OCI-LY3 (cell line): Measurements from ENCODE around the gene CPS1.

Source experiments
- H2AFZ ChIP-seq: fragments of 200-600, 300-600 bp; shearing (Covaris generic); 2 replicates; pipeline ENCODE4 v1.6.0; 2014; ENCODE audit warnings: antibody characterized with exemption, low read depth, low read length
- H3K27ac ChIP-seq: fragments of 200-600, 300-600 bp; sonication (generic); 2 replicates; pipeline ENCODE4 v1.5.1; 2014; ENCODE audit warnings: mild to moderate bottlenecking, low read length, moderate library complexity, mixed read lengths
- H3K27me3 ChIP-seq: fragments of 200-600, 300-600 bp; sonication (generic); 2 replicates; pipeline ENCODE4 v1.6.1; 2014; ENCODE audit warnings: low read depth, low read length, mixed read lengths
- H3K36me3 ChIP-seq: fragments of 200-600, 300-600 bp; sonication (generic); replicated peaks from 2 replicates; pipeline ENCODE3; 2014; ENCODE audit warnings: low read depth, low read length, mixed read lengths
- H3K4me1 ChIP-seq: fragments of 300-600, 200-600 bp; sonication (generic); 2 replicates; pipeline ENCODE4 v1.6.1; 2014; ENCODE audit warnings: low read length, mixed read lengths
- H3K4me2 ChIP-seq: fragments of 200-600, 300-600 bp; sonication (generic); 2 replicates; pipeline ENCODE4 v1.6.1; 2014; ENCODE audit warnings: low read length, mixed read lengths
- H3K4me3 ChIP-seq: fragments of 300-600, 200-600 bp; sonication (generic); 2 replicates; pipeline ENCODE4 v1.5.1; 2014; ENCODE audit warnings: antibody characterized with exemption, mild to moderate bottlenecking, low read length, moderate library complexity
- H3K79me2 ChIP-seq: fragments of 300-600, 200-600 bp; shearing (Covaris generic); 2 replicates; pipeline ENCODE4 v1.6.1; 2014; ENCODE audit warnings: mild to moderate bottlenecking, low read length, mixed read lengths
- H3K9ac ChIP-seq: fragments of 300-600, 200-600 bp; shearing (Covaris generic); 2 replicates; pipeline ENCODE4 v1.6.0; 2014; ENCODE audit warnings: mild to moderate bottlenecking, low read length, moderate library complexity
- H3K9me3 ChIP-seq: fragments of 200-600, 300-600 bp; shearing (Covaris generic); 2 replicates; pipeline ENCODE4 v1.6.1; 2014; ENCODE audit warnings: low read length, mixed read lengths; ENCODE audit not compliant: insufficient read depth
- H4K20me1 ChIP-seq: fragments of 200-600, 300-600 bp; sonication (generic); 2 replicates; pipeline ENCODE4 v1.6.1; 2016; ENCODE audit warnings: low read length, mixed read lengths; ENCODE audit not compliant: insufficient read depth
- CTCF ChIP-seq: fragments of 200-600, 300-600 bp; sonication (generic); IDR thresholded peaks from 2 replicates; pipeline ENCODE4 v1.5.1; 2014; ENCODE audit warnings: antibody characterized with exemption, low read length, low read depth
- EZH2phosphoT487 ChIP-seq: fragments of 200-600 bp; shearing (Covaris generic); IDR thresholded peaks from 2 replicates; pipeline ENCODE4 v1.6.1; 2018; ENCODE audit warnings: antibody characterized with exemption, mixed run types, low read depth

CPS1 gene

GRCh38 chr2:210540900-210541289 is 15.5 kb upstream of the CPS1 start:
- Histone ChIP-seq H2AFZ (no peak overlapping the region), H4K20me1 (no peaks in the 10 kb centered on the region), H3K9ac (no peak overlapping the region), H3K4me1 (peaks cover 28% of the 10 kb centered on the region), H3K79me2 (no peaks in the 10 kb centered on the region), H3K27ac (no peak overlapping the region), H3K4me2 (no peak overlapping the region), H3K36me3 (no peaks in the 10 kb centered on the region), H3K9me3 (no peaks in the 10 kb centered on the region), H3K4me3 (no peak overlapping the region), H3K27me3 (no peaks in the 10 kb centered on the region)
- TF ChIP-seq EZH2phosphoT487, result no peak
- TF ChIP-seq CTCF, result no peak

GRCh38 chr2:210541290-210541902 is 15.0 kb upstream of the CPS1 start:
- no peaks in the 10 kb centered on the region for H3K9me3 ChIP-seq
- H2AFZ ChIP-seq, result no peak overlapping the region
- no peak overlapping the region for H3K4me3 ChIP-seq
- TF ChIP-seq EZH2phosphoT487 (no peak), CTCF (no peak)
- H3K79me2 ChIP-seq, result no peaks in the 10 kb centered on the region
- no peak overlapping the region for H3K27ac ChIP-seq
- H3K27me3 ChIP-seq, result no peaks in the 10 kb centered on the region
- H3K9ac ChIP-seq, result no peak overlapping the region
- peaks cover 28% of the 10 kb centered on the region for H3K4me1 ChIP-seq
- no peaks in the 10 kb centered on the region for H3K36me3 ChIP-seq
- H4K20me1 ChIP-seq, result no peaks in the 10 kb centered on the region
- H3K4me2 ChIP-seq, result no peak overlapping the region

GRCh38 chr2:210544007-210544590 is 12.3 kb upstream of the CPS1 start:
- Histone ChIP-seq H3K36me3 (no peaks in the 10 kb centered on the region), H2AFZ (no peak overlapping the region), H3K79me2 (no peaks in the 10 kb centered on the region), H3K27ac (no peak overlapping the region), H3K4me2 (no peak overlapping the region), H3K4me3 (no peak overlapping the region), H3K9ac (no peak overlapping the region), H3K27me3 (no peaks in the 10 kb centered on the region), H4K20me1 (no peaks in the 10 kb centered on the region), H3K9me3 (no peaks in the 10 kb centered on the region), H3K4me1 (peaks cover 13% of the 10 kb centered on the region)
- TF ChIP-seq CTCF (no peak), EZH2phosphoT487 (no peak)

- no peak overlapping the region for H3K9ac ChIP-seq
- H3K27me3 ChIP-seq, result no peaks in the 10 kb centered on the region
- no peaks in the 10 kb centered on the region for H3K79me2 ChIP-seq
- TF ChIP-seq CTCF (no peak), EZH2phosphoT487 (no peak)
- no peaks in the 10 kb centered on the region for H4K20me1 ChIP-seq
- no peaks in the 10 kb centered on the region for H3K36me3 ChIP-seq
- H3K4me1 ChIP-seq, result peaks cover 7% of the 10 kb centered on the region
- no peak overlapping the region for H3K4me3 ChIP-seq
- H3K9me3 ChIP-seq, result no peaks in the 10 kb centered on the region
- no peak overlapping the region; the same call in 1 of the 2 replicates for H2AFZ ChIP-seq
- no peak overlapping the region for H3K27ac ChIP-seq
- no peak overlapping the region for H3K4me2 ChIP-seq
These were observed 11.6 kb upstream of the CPS1 start for GRCh38 chr2:210544831-210545230.
